DMS53 treated with DMSO at 0.1 percent for 48 hours (cell line): ENCODE results near the gene EIF2AK2.
A peak's percentile ranks its signal among the peaks of the same experiment; 100 is the strongest.

ENCODE experiments used
- DNase-seq: peaks from one replicate; lab custom pipeline; 2025; ENCODE audit not compliant: unreplicated experiment; lab: John Stamatoyannopoulos, UW

The EIF2AK2 gene

DNA sequence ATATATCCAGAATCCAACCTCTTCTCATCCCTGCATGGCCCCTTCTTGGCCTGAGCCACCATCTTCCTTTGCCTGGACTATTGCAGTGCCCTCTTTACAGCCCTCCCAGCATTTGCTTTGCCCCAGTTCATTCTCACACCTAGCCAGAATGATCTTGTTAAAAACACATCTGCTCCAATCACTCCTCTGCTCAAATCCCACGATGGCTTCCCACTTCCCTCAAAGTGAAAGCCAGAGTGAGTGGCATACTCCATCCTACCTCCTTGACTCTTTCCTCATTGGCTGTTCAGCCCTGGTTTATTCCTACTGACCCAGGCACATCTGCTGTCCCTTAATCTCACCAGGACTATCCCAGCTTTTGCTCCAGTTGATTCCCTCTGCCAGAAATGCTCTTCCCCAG is 17.0 kb upstream of the EIF2AK2 start:
- DNase-seq: no peak

DNA sequence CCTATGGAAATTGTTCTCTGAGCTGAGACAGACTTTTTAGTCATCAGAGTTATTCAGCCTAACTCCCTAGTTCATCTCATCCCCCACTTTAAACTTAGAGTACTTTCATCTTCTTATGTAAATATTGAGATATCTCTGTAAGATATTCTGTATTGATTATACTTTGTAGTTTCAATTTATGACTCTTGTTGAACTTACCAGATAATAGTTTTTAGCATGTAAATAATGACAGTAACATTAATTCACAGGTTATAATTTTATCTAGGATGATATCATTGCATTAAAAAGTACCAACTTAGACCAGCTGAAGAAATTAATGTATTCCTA is 14.8 kb upstream of the EIF2AK2 start:
- DNase-seq: no peak

DNA sequence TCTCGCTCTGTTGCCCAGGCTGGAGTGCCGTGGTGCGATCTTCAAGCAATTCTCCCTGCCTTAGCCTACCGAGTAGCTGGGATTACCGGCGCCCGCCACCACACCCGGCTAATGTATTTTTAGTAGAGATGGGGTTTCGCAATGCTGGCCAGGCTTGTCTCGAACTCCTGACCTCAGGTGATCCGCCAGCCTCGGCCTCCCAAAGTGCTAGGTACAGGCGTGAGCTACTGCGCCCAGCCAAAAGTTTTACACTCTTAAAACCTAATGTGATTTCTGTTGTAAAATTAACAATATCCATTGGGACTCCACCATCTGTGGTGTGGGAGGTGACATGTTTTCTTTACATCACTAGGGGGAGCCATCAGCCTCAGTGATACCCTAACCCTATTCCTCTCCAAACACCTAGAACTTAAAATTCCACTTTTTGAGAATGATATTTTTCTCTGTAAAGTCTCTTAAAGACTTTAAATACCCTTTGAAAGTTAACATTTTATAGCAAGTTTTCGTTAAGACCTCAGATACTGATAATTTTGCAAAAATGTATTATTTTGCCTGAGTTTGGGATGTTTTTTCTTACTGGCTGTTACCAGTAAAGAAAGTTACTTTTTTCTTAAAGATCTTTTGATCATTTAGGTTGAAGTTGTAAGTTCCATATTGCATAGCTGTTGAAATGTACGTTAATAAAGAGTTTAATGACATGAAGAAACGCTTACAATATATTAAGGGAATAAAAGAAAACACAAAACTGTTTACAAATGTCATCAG is 11.6 kb upstream of the EIF2AK2 start:
- DNase-seq: peak; percentile 37

DNA sequence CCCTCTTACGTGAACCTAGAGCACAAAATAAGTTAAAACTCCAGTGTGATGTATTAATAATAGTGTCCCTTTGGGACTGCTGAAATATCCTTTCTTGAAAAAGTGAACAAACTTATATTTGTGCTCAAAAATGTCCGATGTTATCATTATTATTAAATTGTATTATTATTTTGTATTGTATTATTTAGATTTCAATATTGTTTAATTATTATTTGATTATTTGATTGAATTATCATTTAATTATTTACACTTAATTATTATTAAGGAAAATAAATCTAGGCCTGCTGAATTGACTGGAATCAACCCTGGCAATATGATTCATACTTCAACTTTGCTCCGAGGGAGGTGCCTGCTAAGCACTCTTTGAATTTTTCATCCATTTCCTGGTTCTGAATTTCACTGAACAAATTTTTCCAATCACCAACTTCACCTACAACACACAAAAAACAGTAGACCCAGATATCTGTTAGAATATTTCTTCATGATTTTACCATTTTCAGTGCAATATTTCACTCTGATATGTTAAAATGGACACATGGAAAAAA is 10.9 kb upstream of the EIF2AK2 start:
- no peak for DNase-seq

DNA sequence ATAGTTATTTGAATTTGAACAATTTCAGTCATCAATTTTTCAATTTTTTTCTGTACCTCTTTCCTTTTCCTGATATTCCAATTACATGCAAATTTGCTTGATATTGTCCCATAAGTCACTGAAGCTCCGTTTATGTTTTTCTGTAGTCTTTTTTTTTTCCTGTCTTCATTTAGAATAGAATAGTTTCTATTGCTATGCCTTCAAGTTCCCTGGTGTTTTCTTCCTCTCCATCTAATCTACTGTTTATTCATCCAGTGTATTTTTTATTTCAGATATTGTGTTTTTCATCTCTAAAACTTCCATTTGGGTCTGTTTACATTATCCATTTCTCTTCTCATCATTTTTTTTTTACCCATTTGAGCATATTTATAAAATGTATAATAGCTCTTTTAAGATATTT is 8.0 kb upstream of the EIF2AK2 start:
- DNase-seq: no peak

DNA sequence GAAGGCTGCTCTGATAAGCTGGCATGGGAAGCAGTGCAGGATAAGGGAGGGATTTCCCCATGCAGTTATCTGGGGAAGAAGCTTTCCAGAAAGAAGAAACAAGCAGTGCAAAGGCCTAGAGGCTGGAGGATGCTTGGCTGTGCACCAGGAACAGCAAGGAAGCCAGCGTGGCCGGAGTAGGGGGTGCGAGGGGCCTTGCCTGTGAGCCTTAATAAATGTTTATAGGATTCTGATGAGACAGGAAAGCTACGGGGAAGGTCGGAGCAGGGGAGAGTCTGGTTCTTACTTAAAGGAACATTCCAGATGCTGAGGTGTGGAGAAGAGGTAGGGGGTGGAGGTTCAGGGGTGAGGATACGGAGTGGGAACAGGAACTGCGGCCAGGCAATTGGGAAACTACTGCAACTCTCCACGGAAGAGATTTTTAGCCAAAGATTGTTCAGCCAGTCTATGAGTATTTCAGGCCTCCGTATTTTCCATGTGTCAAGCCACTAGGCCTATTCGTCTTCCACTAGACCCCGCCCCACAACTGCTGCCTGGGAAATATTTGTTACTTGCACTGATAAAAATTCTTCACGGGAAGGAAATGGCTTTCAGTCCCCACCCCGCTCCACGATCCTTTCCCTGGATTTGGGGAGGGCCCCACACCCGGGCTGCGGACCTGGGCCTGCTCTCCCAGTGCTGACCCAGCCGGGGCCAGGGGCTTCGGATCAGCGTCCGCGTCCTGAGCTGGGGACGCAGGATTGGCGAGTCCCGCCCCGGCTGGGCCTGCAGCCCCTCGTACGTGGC is 516 bp downstream of the EIF2AK2 start:
- DNase-seq: peak; percentile 2

DNA sequence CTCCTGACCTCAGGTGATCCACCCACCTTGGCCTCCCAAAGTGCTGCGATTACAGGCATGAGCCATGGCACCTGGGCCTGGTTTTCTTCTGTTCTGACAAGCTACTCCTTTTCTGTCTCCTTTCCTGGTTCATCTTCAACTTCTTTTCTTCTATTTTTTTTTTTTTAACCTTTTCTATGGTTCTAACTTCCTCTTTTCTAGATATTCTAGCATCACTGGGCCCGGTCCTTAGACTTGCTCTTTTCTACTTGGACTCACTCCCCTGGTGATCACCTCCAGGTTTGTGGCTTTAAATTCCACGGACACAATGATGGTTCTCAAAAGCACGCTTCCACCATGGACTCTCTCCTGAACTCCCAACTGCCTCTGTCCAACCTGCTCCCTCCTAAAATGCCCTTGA is 2.0 kb downstream of the EIF2AK2 start:
- DNase-seq: no peak

DNA sequence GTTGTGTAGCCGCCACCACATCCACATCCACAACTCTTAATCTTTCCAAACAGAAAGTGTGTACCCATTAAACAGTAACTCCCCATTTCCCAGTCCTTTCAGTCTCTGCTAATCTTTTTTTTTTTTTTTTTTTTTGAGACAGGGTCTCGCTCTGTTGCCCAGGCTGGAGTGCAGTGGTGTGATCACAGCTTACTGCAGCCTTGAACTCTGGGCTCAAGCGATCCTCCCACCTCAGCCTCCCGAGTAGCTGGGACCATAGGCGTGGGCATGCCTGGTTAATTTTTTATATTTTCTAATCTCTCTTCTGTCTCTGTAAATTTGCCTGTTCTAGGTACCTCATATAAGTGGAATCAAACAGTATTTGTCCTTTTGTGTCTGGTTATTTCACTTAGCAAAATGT is 3.6 kb downstream of the EIF2AK2 start:
- no peak for DNase-seq

DNA sequence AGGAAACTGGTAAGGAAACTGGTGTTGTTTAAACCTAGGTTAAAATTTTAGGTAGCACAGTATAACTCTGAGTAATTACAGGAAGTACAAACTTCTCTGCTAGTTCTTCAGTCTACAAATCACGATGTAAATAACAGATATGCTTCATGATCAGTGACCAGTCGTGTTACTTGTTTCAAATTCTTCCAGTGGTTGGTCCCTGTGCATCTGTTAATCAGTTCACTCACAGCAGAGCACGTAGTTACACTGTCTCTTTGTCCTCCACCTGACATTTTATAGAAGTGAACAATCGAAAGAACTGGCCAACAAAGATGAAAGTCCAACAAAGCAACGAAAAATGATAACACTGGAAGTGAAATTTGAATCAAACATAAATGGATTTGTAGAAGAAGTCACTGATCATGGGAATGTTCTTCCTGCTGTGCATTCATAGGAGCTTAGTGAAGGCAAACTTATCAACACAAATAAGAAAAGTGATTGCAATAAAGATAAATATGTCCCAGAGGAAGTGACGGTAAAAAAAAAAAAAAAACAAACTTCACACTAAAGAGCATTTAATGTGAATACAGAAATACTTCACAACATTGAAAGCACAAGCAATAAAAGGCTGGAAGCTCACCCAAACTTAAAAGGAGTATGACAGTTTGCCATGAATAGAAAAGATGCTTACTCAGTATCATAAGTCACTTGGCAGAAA is 7.0 kb downstream of the EIF2AK2 start:
- DNase-seq: no peak

DNA sequence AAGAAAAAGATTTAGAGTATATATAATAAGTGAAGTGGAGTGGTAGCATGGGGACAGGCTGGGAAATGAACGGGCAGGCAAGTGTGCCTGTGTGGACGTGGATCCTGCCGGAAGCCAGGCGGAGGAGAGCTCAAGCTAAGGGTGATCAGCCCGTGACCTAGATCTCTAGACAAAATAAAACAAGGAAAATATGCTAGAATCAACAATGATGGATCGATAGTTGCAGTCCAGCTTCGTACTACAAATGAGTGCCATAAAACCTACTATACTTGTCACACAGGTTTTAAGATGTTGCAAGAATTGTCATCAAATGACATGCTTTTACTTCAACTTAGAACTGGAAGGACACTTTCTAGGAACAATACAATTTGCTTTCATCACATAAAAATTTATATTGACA is 8.5 kb downstream of the EIF2AK2 start:
- DNase-seq: no peak

DNA sequence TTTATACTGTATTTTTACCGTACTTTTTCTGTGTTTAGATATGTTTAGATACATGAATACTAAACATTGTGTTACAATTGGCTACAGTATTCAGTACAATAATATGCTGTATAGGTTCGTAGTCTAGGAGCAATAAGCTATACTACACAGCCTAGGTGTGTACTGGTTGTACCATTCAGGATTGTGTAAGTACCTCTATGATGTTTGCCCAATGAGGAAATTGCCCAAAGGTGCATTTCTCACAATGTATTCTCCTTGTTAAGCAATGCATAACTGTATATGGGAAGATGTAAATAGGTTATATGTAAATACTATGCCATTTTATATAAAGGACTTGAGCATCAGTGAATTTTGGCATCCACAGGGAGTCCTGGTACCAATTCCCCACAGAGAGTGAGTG is 10.7 kb downstream of the EIF2AK2 start:
- no peak for DNase-seq

DNA sequence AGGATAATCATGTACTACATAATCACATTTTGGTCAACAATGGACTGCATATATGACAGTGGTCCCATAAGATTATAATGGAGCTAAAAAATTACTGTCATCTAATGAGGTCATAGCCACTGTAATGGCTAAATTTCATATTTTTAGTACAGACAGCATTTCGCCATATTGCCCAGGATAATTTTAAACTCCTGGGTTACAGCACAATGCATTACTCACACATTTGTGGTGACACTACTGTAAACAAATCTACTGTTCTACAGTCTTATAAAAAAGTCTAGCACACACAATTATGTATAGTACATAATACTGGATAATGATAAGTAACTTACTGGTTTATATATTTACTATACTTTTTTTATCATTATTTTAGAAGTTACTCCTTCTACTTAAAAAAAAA is 12.8 kb downstream of the EIF2AK2 start:
- no peak for DNase-seq

DNA sequence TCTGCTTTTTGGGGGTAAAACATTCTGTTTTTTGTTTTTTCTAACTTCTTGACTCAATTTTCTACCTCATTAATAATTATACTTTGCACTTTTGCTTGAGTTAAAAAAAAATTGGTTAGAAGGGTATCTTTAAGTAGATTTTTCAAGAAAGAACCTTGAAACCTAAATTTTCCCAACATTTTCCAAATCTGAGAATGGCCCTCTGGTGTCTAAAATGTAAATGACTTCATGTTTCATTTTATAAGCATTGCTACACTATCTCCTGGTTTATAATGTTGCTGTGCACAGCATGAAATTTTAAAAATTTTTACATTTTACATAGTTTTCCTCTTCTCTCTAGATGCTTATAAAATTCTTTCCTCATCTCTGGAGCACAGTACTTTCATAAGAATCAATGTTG is 14.2 kb downstream of the EIF2AK2 start:
- no peak for DNase-seq

DNA sequence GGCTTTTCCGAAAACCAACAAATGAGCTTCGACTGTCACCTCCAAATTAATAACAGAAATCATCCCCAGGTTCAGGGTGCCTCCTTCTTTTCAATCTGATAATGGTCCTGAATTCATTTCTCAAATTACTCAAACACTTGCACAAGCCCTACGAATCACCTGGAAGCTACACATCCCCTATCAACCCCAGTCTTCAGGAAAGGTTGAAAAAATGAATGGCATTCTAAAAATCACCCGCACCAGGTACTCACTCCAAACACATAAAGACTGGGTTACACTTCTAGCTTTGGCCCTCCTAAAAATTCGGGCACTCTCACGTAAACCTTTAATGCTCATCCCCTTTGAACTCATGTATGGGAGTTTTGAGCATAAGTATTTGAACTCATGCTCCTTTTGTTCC is 23.9 kb downstream of the EIF2AK2 start:
- DNase-seq: no peak

DNA sequence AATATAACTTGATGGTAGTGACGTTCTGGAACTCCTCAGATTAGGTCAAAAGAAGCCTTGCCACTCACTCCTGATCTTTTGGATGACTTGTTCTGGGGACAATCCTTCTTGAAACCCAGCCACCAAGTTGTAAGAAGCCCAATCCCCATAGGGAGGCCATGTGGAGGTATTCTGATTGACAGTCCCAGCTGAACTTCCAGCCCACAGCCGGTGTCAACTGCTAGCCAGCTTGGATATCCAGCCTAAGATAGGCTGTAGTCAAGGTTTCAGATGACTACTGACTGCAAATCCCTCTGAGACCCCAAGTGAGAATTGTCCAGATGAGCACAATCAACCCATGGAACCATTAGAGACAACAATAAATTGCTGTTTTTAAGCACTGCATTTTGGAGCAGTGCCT is 31.4 kb downstream of the EIF2AK2 start:
- no peak for DNase-seq

DNA sequence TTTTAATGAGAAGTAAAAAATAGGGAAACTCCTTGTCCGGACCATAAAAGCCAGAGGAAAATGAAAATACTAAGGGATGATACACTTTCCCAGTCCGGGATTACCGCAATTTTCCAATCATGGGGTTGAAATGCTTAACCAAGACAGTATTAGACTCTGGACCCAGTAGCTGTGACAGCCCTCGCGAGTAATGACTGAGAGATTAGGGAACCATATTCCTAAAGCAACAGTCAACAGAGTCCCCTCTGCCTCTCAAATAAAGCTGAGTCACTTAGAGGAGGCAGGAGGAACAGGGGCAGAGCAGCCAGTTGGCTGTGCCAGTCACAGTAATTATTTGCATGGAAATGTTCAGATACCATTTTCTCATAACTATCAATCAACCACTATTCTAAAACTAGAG is 37.6 kb downstream of the EIF2AK2 start:
- DNase-seq: no peak

DNA sequence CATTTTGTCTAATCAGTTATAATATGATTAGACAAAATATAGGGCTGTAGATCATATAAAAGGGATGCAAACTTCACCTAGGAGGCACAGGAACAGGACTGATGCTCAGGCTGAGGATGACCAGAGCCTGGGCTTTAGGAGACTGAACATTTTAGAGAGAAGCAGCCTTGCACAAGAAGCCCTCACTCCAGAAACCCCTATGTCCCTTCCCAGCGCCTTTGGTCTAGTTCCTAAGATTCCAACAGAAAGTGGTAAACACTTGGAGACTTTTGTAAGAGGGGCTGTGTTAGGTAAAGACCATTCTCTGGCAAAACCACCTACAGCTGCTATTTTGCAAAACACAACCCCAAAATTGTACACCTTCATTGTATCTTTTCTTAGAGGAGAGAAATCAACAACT is 39.2 kb downstream of the EIF2AK2 start:
- DNase-seq: no peak

DNA sequence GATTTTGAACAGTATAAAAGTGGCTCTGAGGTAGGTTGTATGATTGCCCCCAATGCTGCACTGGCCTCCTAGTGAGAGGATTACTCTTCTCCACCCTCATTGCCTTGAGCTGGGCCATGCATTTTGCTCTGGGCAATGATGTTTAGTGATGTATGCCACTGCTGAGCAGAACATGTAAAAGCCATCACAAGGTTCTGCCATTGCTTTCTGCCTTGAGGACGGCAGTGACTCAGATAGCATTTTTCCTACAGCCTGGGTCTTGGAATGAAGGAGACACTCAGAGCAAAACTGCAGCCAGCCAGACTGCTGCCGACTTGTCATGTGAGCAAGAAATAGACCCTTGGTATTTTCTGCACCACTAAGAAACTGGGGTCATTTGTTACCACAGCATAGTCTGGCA is 44.8 kb downstream of the EIF2AK2 start:
- DNase-seq: no peak

DNA sequence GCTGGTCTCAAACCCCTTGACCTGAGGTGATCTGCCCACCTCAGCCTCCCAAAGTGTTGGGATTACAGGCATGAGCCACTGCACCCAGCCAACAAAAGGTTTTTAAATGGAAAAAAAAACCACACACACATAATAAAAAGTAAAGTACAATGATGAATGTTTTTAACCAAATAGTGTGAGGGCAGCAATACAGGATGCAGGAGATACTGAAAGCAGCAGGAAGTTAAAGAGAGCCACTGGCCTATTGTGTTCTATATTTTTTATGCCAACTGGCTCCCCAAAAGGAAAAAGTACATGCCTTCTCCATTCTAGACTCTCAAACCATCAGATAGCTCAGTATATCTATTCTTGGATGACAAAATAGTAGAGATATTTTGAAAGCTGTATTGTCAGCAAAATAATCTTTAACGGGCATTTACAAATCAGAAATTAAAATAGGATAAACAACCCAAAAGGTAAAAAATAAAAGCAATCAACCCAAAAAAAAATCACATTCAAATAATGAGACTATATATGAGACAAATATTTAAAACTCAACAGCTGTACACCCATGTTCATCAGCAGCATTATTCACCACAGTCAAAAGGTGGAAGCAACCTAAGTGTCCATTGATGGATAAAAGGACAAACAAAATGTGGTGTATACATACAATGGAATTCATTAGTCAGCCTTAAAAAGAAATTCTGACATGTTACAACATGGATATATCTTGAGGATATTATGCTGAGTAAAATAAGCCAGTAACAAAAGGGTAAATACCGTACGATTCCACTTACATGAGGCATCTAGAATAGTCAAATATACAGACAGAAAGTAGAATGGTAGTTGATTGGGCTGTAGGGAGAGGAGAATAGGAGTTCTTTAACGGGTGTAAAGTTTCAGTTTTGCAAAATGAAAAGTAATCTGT is 46.2 kb downstream of the EIF2AK2 start:
- DNase-seq: no peak

DNA sequence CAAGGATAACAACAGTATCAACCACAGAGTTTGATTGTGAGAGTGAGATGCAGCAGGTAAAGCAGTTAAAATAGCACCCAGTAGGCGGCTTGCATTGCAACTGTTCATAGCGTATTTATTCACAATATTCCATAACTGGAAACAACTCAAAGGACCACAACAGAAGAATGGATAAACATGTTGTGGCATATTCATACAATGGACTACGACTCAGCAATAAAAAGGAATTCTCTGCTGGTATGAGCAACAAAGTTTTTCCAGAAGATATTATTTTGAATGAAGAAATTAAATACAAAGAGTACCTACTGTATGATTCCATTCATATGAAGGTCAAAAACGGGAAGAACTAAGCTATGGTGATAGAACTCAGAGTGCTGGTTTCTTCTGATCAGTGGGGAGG is 47.3 kb downstream of the EIF2AK2 start:
- no peak for DNase-seq

DNA sequence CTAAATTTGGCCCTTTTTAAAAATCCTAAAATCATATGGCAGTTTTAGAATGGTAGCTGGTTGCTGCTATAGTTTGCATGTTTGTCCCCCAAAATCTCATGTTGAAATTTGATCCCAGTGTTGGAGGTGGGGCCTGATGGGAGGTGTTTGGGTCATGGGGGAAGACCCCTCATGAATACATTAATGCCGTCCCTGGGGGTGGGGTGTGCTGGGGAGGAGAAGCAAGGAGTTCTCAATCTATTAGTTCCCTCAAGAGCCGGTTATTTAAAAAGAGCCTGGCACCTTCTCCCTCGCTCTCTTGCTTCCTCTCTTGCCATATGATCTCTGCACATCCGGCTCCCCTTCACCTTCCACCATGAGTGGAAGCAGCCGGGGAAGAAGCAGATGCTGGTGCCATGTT is 51.6 kb downstream of the EIF2AK2 start:
- DNase-seq: no peak
